HL-60 (cell line): Measurements from ENCODE around the gene SLC25A14.

Experiments
- DNase-seq, 2 experiments: peaks; one replicate each; pipeline ENCODE4 v3.0.0-alpha.2; 2010 to 2020; ENCODE audit warnings: low read depth in 1 of 2, low spot score in 1 of 2
- H3K27ac ChIP-seq: fragments of 250-450 bp; sonication (Bioruptor Pico); replicated peaks from 2 replicates; pipeline ENCODE4 v1.5.1; 2020; ENCODE audit warnings: mild to moderate bottlenecking, moderate library complexity
- H3K27me3 ChIP-seq: fragments of 250-450 bp; sonication (Bioruptor Pico); 2 replicates; pipeline ENCODE4 v1.5.1; 2021; ENCODE audit warnings: mild to moderate bottlenecking, moderate library complexity; ENCODE audit not compliant: insufficient read depth, poor library complexity, severe bottlenecking
- H3K4me3 ChIP-seq: replicated peaks from 2 replicates; pipeline ENCODE4 v1.5.1; 2011; ENCODE audit warnings: mild to moderate bottlenecking, control low read depth, low read length; ENCODE audit not compliant: insufficient read depth
- CTCF ChIP-seq: IDR thresholded peaks from one replicate; pipeline ENCODE4 v1.5.1; 2011; ENCODE audit warnings: low read length, control low read depth, inconsistent platforms; ENCODE audit not compliant: insufficient read depth
- GABPA ChIP-seq: IDR thresholded peaks from 2 replicates; pipeline ENCODE4 v1.6.1; 2012; ENCODE audit warnings: low read depth
- POLR2AphosphoS5 ChIP-seq: IDR thresholded peaks from 2 replicates; pipeline ENCODE4 v1.6.1; 2012; ENCODE audit warnings: low read depth
- REST ChIP-seq: IDR thresholded peaks from 2 replicates; pipeline ENCODE4 v1.6.1; 2012; ENCODE audit warnings: low read depth; ENCODE audit not compliant: insufficient replicate concordance
- SPI1 ChIP-seq: IDR thresholded peaks from 2 replicates; pipeline ENCODE4 v1.6.1; 2012; ENCODE audit warnings: low read depth, mild to moderate bottlenecking, borderline replicate concordance

The SLC25A14 gene

GRCh38 chrX:130296743-130297142 lies 43.0 kb upstream of the SLC25A14 start:
- Histone ChIP-seq H3K4me3 (no peak overlapping the region), H3K27ac (no peak overlapping the region), H3K27me3 (peaks cover 2% of the 10 kb centered on the region)
- DNase-seq = no peak
- TF ChIP-seq SPI1 (peak; percentile 12; the same call in 1 of the 2 replicates), CTCF (no peak)

GRCh38 chrX:130299279-130300009 lies 40.3 kb upstream of the SLC25A14 start:
- TF ChIP-seq REST = no peak
- TF ChIP-seq GABPA = no peak
- no peak for TF ChIP-seq CTCF
- no peak for TF ChIP-seq POLR2AphosphoS5
- TF ChIP-seq SPI1 = no peak
- peaks cover 2% of the 10 kb centered on the region for H3K27me3 ChIP-seq
- no peak overlapping the region for H3K4me3 ChIP-seq
- H3K27ac ChIP-seq = no peak overlapping the region
- DNase-seq = no peak

GRCh38 chrX:130300010-130300282 lies 39.8 kb upstream of the SLC25A14 start:
- H3K27me3 ChIP-seq = peaks cover 2% of the 10 kb centered on the region
- no peak for TF ChIP-seq CTCF
- TF ChIP-seq POLR2AphosphoS5 = no peak
- no peak for TF ChIP-seq SPI1
- TF ChIP-seq REST = no peak
- no peak for TF ChIP-seq GABPA
- no peak overlapping the region for H3K27ac ChIP-seq
- H3K4me3 ChIP-seq = no peak overlapping the region
- DNase-seq = no peak

- peaks cover 2% of the 10 kb centered on the region for H3K27me3 ChIP-seq
- no peak overlapping the region for H3K4me3 ChIP-seq
- H3K27ac ChIP-seq = no peak overlapping the region
- no peak for DNase-seq
- TF ChIP-seq POLR2AphosphoS5 (no peak), SPI1 (no peak), REST (no peak), GABPA (no peak), CTCF (no peak)
Observed at GRCh38 chrX:130301405-130301804, 38.3 kb upstream of the SLC25A14 start.
